Prostate gland (tissue), 2 donors: ENCODE results near the gene ADGRL3.

Experiments used
- CTCF ChIP-seq, 4 experiments: fragments of 200-600 bp in 2 of 4; fragments of 450-650 bp in 2 of 4; sonication (generic) in 2 of 4; IDR thresholded peaks; 1 replicate in 3 of 4; 2 replicates in 1 of 4; pipeline ENCODE4 v1.5.1; 2016 to 2019; ENCODE audit warnings: antibody characterized with exemption in 4 of 4, mild to moderate bottlenecking in 2 of 4, moderate library complexity in 2 of 4
- POLR2A ChIP-seq: fragments of 450-650 bp; IDR thresholded peaks from one replicate; pipeline ENCODE4 v1.6.1; 2016; ENCODE audit warnings: antibody characterized with exemption, mild to moderate bottlenecking

- TF ChIP-seq CTCF (IDR thresholded peaks at IDR 0.05) (no peak), POLR2A (no peak)
Observed at GRCh38 chr4:61332693-61333092, 132.6 kb downstream of the ADGRL3 start.
